ENCODE results near the gene DIRAS2. TPM values are rescaled to one million over a fixed set of nuclear protein-coding genes. Genes with fewer than 3 reads are reported as not detected.

The DIRAS2 gene
- total and polyA plus RNA-seq, 2 donors (not counting 3 experiments of a cell fraction or from before 2014, with no cell fraction given): not detected

DNA sequence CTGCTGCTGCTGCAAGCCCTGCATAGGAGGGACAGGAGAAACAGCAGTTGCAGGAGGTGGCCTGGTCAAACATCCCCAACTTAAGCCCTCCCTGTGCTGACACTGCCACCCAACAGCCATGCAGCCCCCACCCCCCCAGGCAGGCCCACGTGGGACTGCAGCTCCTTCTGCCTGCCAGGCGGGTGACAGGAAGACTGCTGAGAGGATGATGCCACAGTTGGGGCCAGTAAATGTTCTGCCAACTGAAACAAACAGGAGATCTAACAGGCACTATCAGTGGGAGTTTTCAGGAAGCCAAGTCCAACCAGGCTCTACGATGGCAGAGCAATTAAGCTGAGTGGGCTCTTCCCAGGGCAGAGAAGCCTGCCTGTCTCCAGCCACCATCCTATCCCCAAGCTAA, 31.1 kb downstream of the DIRAS2 start:
- no peaks in the 10 kb centered on the region for H3K9me1 ChIP-seq (replicated peaks; ENCODE audit: control insufficient read depth, extremely low read depth, insufficient read depth, low read length)
- FAIRE-seq: no peak
- BruUV-seq (replicated peaks): no TSS peak
- no peaks in the 10 kb centered on the region for H3K79me2 ChIP-seq (ENCODE audit: control insufficient read depth, insufficient read depth, low read length)
- no peaks in the 10 kb centered on the region for H3K36me3 ChIP-seq (ENCODE audit: control insufficient read depth in 2 of 2, extremely low read depth in 1 of 2, insufficient read depth in 2 of 2, low read length in 2 of 2)
- H3K4me2 ChIP-seq (ENCODE audit: insufficient read depth, low read length): no peak overlapping the region
- intact Hi-C loops (cut with micrococcal nuclease) (no loop called here), dilution Hi-C loops (cut with MboI; ENCODE audit: extremely low pct_ligation_motif_present, low sequenced_read_pairs) (no loop called here)
- no peak overlapping the region for H3K27ac ChIP-seq (ENCODE audit: insufficient read depth, low read depth, low read length)
- TF ChIP-seq JUN (IDR thresholded peaks at IDR 0.05; ENCODE audit: borderline replicate concordance, insufficient read depth, insufficient read length, low read depth) (no peak), GATA2 (IDR thresholded peaks at IDR 0.05; ENCODE audit: insufficient read depth, insufficient read length, low read depth, low read length) (no peak), FOS (IDR thresholded peaks at IDR 0.05; ENCODE audit: borderline replicate concordance, insufficient read depth, low read length) (no peak), EZH2 (IDR thresholded peaks at IDR 0.05; ENCODE audit: borderline replicate concordance, low read depth, low read length, severe bottlenecking) (no peak), POLR2AphosphoS5 (IDR thresholded peaks at IDR 0.05; ENCODE audit: insufficient read depth, low read depth, low read length) (no peak), POLR2A (IDR thresholded peaks at IDR 0.05; ENCODE audit: low read depth, low read length) (no peak), MYC (IDR thresholded peaks at IDR 0.05; ENCODE audit: low read depth, low read length) (no peak)
- TF ChIP-seq, protein P1, sequence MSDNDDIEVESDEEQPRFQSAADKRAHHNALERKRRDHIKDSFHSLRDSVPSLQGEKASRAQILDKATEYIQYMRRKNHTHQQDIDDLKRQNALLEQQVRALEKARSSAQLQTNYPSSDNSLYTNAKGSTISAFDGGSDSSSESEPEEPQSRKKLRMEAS (IDR thresholded peaks at IDR 0.05; ENCODE audit: insufficient read depth, insufficient read length): no peak
- TF ChIP-seq, protein P2, sequence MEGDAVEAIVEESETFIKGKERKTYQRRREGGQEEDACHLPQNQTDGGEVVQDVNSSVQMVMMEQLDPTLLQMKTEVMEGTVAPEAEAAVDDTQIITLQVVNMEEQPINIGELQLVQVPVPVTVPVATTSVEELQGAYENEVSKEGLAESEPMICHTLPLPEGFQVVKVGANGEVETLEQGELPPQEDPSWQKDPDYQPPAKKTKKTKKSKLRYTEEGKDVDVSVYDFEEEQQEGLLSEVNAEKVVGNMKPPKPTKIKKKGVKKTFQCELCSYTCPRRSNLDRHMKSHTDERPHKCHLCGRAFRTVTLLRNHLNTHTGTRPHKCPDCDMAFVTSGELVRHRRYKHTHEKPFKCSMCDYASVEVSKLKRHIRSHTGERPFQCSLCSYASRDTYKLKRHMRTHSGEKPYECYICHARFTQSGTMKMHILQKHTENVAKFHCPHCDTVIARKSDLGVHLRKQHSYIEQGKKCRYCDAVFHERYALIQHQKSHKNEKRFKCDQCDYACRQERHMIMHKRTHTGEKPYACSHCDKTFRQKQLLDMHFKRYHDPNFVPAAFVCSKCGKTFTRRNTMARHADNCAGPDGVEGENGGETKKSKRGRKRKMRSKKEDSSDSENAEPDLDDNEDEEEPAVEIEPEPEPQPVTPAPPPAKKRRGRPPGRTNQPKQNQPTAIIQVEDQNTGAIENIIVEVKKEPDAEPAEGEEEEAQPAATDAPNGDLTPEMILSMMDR (IDR thresholded peaks at IDR 0.05; ENCODE audit: extremely low read depth in 1 of 2, insufficient read depth in 1 of 2, low read depth in 1 of 2, low read length in 2 of 2): no peak
- peaks cover 6% of the 10 kb centered on the region for H3K9me3 ChIP-seq (replicated peaks; ENCODE audit: control insufficient read depth, insufficient read depth, low read length)
- H2AFZ ChIP-seq (ENCODE audit: low read depth, low read length): no peak overlapping the region
- H3K9ac ChIP-seq (replicated peaks; ENCODE audit: extremely low read depth, insufficient read depth, low read length): no peak overlapping the region
- H3K4me1 ChIP-seq (ENCODE audit: control insufficient read depth, extremely low read depth, insufficient read depth, low read length): no peaks in the 10 kb centered on the region
- no peak for DNase-seq (ENCODE audit: low read depth, low spot score)
- H4K20me1 ChIP-seq (replicated peaks; ENCODE audit: control insufficient read depth, extremely low read depth, insufficient read depth, low read length): no peaks in the 10 kb centered on the region
- H3K27me3 ChIP-seq (ENCODE audit: control insufficient read depth in 2 of 2, insufficient read depth in 2 of 2, low read length in 2 of 2): no peaks in the 10 kb centered on the region
- no peak overlapping the region for H3K4me3 ChIP-seq (replicated peaks in 1 of 3; ENCODE audit: insufficient read depth in 1 of 3, low read depth in 1 of 3, low read length in 3 of 3)
- CTCF ChIA-PET: no interaction called here
- POLR2A ChIA-PET: no interaction called here
